Small intestine (tissue), 7 donors: ENCODE data around the gene SEZ6L. TPM values are rescaled to one million over a fixed set of nuclear protein-coding genes. Genes with fewer than 3 reads are reported as not detected.

Experiments
- DNase-seq, 2 donors: peaks; one replicate each; pipeline versions ENCODE4 v3.0.0 to v3.0.0-alpha.2; 2013
- FAIRE-seq: peaks from 2 replicates; lab custom pipeline; 2012; peaks lifted over from hg19 to GRCh38; lab: Jason Lieb, UNC
- H3K27ac ChIP-seq, 3 donors: one replicate each; pipeline ENCODE4 v1.5.1; 2013; ENCODE audit warnings: low read length in 2 of 3, mild to moderate bottlenecking in 2 of 3, control low read depth in 1 of 3, inconsistent platforms in 1 of 3, low read depth in 1 of 3, moderate library complexity in 1 of 3
- H3K27me3 ChIP-seq, 3 donors: one replicate each; pipeline ENCODE4 v1.6.1; 2013; ENCODE audit warnings: low read length in 3 of 3, inconsistent platforms in 1 of 3; ENCODE audit not compliant: control insufficient read depth in 3 of 3, insufficient read depth in 3 of 3
- H3K36me3 ChIP-seq, 3 donors: one replicate each; pipeline ENCODE4 v1.6.1; 2013; ENCODE audit warnings: low read length in 3 of 3, inconsistent platforms in 1 of 3, low read depth in 1 of 3, mild to moderate bottlenecking in 1 of 3, moderate library complexity in 1 of 3; ENCODE audit not compliant: control insufficient read depth in 3 of 3, insufficient read depth in 2 of 3
- H3K4me1 ChIP-seq, 3 donors: one replicate each; pipeline ENCODE4 v1.6.1; 2013; ENCODE audit warnings: low read length in 2 of 3, inconsistent platforms in 1 of 3, low read depth in 1 of 3, mild to moderate bottlenecking in 1 of 3, moderate library complexity in 1 of 3; ENCODE audit not compliant: control insufficient read depth in 3 of 3, insufficient read depth in 2 of 3
- H3K4me3 ChIP-seq, 3 donors: one replicate each; pipeline ENCODE4 v1.5.1; 2013; ENCODE audit warnings: low read length in 3 of 3, control low read depth in 1 of 3, inconsistent platforms in 1 of 3, low read depth in 1 of 3, mild to moderate bottlenecking in 1 of 3, moderate library complexity in 1 of 3
- H3K9me3 ChIP-seq, 2 donors: one replicate each; pipeline ENCODE4 v1.6.1; 2013; ENCODE audit warnings: low read depth in 1 of 2, low read length in 1 of 2; ENCODE audit not compliant: control insufficient read depth in 2 of 2, insufficient read depth in 1 of 2
- whole genome bisulfite sequencing, 3 donors: extraction: QIAGEN DNeasy Blood & Tissue Kit; methylation state at CpG; one replicate each; pipeline ENCODE4 v1.1.7; 2013; 5-methylcytosine and 5-hydroxymethylcytosine counted together
- polyA plus RNA-seq, 4 donors: library from polyadenylated mRNA; stranded (reverse) in 3 of 4; unstranded in 1 of 4; fragments of 200-250 nt in 3 of 4; fragments of 120-200 nt in 1 of 4; gene quantifications; one replicate each; pipeline versions ENCODE4 v1.2.1 to v1.2.3, GENCODE V29; 2013
- donor health status: healthy with polysubstance abuse.
- donor health status: control.
- donor health status: control.
- donor health status: Bipolar disorder and iron deficiency.
- donor health status: healthy.

SEZ6L gene
- polyA plus RNA-seq, 4 donors, result 0.25 to 0.91 TPM; not detected in 2

GRCh38 chr22:26298605-26299310 lies 129.5 kb downstream of the SEZ6L start:
- WGBS, 3 donors, result 80 to 82% (median 81%) methylated on average over 9 of the region's 9 CpGs
- Histone ChIP-seq H3K36me3 (no peaks in the 10 kb centered on the region), H3K27ac (no peak overlapping the region), H3K9me3 (no peaks in the 10 kb centered on the region), H3K27me3 (peaks cover 0 to 3% (median 0%) of the 10 kb centered on the region in 3 donors), H3K4me1 (peaks cover 0 to 5% (median 0%) of the 10 kb centered on the region in 3 donors), H3K4me3 (no peak overlapping the region)
- no peak for FAIRE-seq
- DNase-seq, result no peak

GRCh38 chr22:26302726-26303125 lies 133.5 kb downstream of the SEZ6L start:
- no peaks in the 10 kb centered on the region for H3K36me3 ChIP-seq
- DNase-seq (no peak), FAIRE-seq (no peak)
- H3K27me3 ChIP-seq, result peaks cover 0 to 6% (median 0%) of the 10 kb centered on the region in 3 donors
- no peak overlapping the region for H3K4me3 ChIP-seq
- no peak overlapping the region for H3K27ac ChIP-seq
- 50 to 53% (median 51%) methylated on average over 4 of the region's 4 CpGs for WGBS, 3 donors
- no peaks in the 10 kb centered on the region for H3K4me1 ChIP-seq
- no peaks in the 10 kb centered on the region for H3K9me3 ChIP-seq

DNA sequence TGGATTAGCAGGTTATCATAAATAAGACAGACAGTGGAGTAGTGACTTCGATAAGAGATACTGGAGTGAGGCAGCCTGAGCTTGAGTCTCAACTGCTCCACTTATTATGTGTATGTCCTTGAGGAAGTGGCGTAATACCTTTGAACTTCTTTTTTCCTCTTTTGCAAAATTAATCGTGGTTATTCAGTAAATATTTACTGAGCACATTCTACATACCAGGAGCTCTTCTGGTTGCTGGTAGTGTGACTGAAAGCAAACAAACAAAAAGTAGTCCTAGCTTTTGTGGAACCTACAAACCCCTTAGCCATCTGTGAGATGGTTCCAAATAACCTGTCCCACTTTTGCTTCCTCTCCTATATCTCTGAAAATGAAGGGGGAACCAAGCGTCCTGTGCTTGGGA lies 134.2 kb downstream of the SEZ6L start:
- H3K9me3 ChIP-seq, result no peaks in the 10 kb centered on the region
- no peak overlapping the region for H3K27ac ChIP-seq
- DNase-seq, result no peak
- H3K27me3 ChIP-seq, result peaks cover 0 to 6% (median 0%) of the 10 kb centered on the region in 3 donors
- H3K4me3 ChIP-seq, result no peak overlapping the region
- 25 to 48% (median 33%) methylated on average over 4 of the region's 4 CpGs for WGBS, 3 donors
- no peaks in the 10 kb centered on the region for H3K36me3 ChIP-seq
- H3K4me1 ChIP-seq, result no peaks in the 10 kb centered on the region
- FAIRE-seq, result no peak

DNA sequence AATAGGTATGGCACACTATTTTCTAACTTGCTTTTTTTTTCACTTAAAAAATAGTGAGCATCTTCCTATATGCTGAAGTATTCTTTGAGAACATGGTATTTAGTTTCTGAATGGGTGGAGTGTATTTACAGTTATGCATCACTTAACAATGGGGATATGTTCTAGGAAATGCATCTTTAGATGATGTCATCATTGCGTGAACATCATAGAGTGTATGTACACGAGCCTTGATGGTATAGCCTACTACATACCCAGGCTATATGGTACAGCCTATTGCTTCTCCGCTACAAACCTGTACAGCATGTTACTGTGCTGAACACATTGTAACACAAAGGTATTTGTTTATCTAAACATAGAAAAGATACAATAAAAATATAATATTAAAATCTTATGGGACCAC lies 135.5 kb downstream of the SEZ6L start:
- WGBS, 3 donors, result 76 to 91% (median 82%) methylated on average over 3 of the region's 3 CpGs
- H3K4me1 ChIP-seq, result no peaks in the 10 kb centered on the region
- H3K9me3 ChIP-seq, result no peaks in the 10 kb centered on the region
- FAIRE-seq (no peak), DNase-seq (no peak)
- H3K4me3 ChIP-seq, result no peak overlapping the region
- H3K27me3 ChIP-seq, result peaks cover 0 to 6% (median 0%) of the 10 kb centered on the region in 3 donors
- H3K27ac ChIP-seq, result no peak overlapping the region
- no peaks in the 10 kb centered on the region for H3K36me3 ChIP-seq

- no peaks in the 10 kb centered on the region for H3K9me3 ChIP-seq
- no peak for FAIRE-seq
- H3K27ac ChIP-seq, result no peak overlapping the region
- H3K27me3 ChIP-seq, result peaks cover 0 to 3% (median 0%) of the 10 kb centered on the region in 3 donors
- DNase-seq, result no peak
- H3K36me3 ChIP-seq, result no peaks in the 10 kb centered on the region
- H3K4me3 ChIP-seq, result no peak overlapping the region
- 62 to 74% (median 63%) methylated on average over 3 of the region's 3 CpGs for WGBS, 3 donors
- H3K4me1 ChIP-seq, result no peaks in the 10 kb centered on the region
These were observed 139.2 kb downstream of the SEZ6L start for GRCh38 chr22:26308467-26308866.

- no peak for FAIRE-seq
- 89 to 95% (median 92%) methylated on average over 13 of the region's 13 CpGs for WGBS, 3 donors
These were observed 141.4 kb downstream of the SEZ6L start for GRCh38 chr22:26310616-26311015.

GRCh38 chr22:26313291-26313690 lies 144.0 kb downstream of the SEZ6L start:
- H3K36me3 ChIP-seq, result no peaks in the 10 kb centered on the region
- DNase-seq, result no peak
- H3K27me3 ChIP-seq, result no peaks in the 10 kb centered on the region
- H3K4me1 ChIP-seq, result no peaks in the 10 kb centered on the region
- no peak overlapping the region for H3K27ac ChIP-seq
- FAIRE-seq, result no peak
- WGBS, 3 donors, result 35 to 54% (median 48%) methylated on average over 7 of the region's 7 CpGs
- no peaks in the 10 kb centered on the region for H3K9me3 ChIP-seq
- H3K4me3 ChIP-seq, result no peak overlapping the region

More at GRCh38 chr22:26310616-26311015, 141.4 kb downstream of the SEZ6L start:
- Histone ChIP-seq H3K36me3 (no peaks in the 10 kb centered on the region), H3K27ac (no peak overlapping the region), H3K4me1 (no peaks in the 10 kb centered on the region), H3K4me3 (no peak overlapping the region), H3K27me3 (peaks cover 0 to 3% (median 0%) of the 10 kb centered on the region in 3 donors), H3K9me3 (no peaks in the 10 kb centered on the region)
- DNase-seq, result no peak

DNA sequence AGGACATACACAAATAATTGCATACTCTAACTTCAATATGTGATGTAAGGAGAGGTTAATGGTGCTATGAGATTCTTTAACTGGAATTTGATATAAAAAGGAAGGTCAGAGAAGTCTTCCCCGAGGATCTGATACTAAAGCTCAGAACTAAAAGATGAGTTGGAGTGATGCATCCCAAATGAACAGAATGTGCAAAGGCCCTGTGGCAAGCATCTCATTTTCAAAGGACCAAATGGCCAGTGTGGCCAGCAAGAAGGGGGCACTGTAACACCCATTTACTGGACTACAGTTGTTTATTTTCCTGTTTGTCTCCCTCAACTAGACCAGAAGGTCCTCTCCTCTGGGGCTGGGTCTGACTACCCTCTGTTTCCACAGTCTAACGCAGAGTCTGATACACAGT lies 144.9 kb downstream of the SEZ6L start:
- Histone ChIP-seq H3K27me3 (no peaks in the 10 kb centered on the region), H3K4me1 (no peaks in the 10 kb centered on the region), H3K27ac (no peak overlapping the region), H3K9me3 (no peaks in the 10 kb centered on the region), H3K36me3 (no peaks in the 10 kb centered on the region), H3K4me3 (no peak overlapping the region)
- no peak for DNase-seq
- no peak for FAIRE-seq
- 76 to 82% (median 79%) methylated on average over 2 of the region's 2 CpGs for WGBS, 3 donors

- H3K4me3 ChIP-seq, result no peak overlapping the region
- WGBS, 3 donors, result 49 to 55% (median 52%) methylated on average over 6 of the region's 6 CpGs
- no peaks in the 10 kb centered on the region for H3K9me3 ChIP-seq
- H3K36me3 ChIP-seq, result no peaks in the 10 kb centered on the region
- no peaks in the 10 kb centered on the region for H3K4me1 ChIP-seq
- H3K27me3 ChIP-seq, result no peaks in the 10 kb centered on the region
- H3K27ac ChIP-seq, result no peak overlapping the region
- DNase-seq (no peak), FAIRE-seq (no peak)
These were observed 145.4 kb downstream of the SEZ6L start for GRCh38 chr22:26314656-26315055.
